Mesenteric fat pad (tissue), 1 donor: ENCODE results near the gene THSD7A. TPM values are rescaled to one million over a fixed set of nuclear protein-coding genes. Genes with fewer than 3 reads are reported as not detected.

Source experiments
- DNase-seq: peaks from one replicate; pipeline ENCODE4 v3.0.0-alpha.2; 2020; ENCODE audit warnings: low spot score
- total RNA-seq: library from RNA; stranded (reverse); fragmentation: NEBNext Ultra II Directional; extraction: Animal tissue kit (Norgen Biotek cat#: 25700); gene quantifications from one replicate; pipeline ENCODE4 v1.2.1, GENCODE V29; 2021
- donor health status: DM: yes; HTN: yes; CAD: no.

The THSD7A gene
- total RNA-seq, 1 donor from 2014 or later = 6.0 TPM

DNA sequence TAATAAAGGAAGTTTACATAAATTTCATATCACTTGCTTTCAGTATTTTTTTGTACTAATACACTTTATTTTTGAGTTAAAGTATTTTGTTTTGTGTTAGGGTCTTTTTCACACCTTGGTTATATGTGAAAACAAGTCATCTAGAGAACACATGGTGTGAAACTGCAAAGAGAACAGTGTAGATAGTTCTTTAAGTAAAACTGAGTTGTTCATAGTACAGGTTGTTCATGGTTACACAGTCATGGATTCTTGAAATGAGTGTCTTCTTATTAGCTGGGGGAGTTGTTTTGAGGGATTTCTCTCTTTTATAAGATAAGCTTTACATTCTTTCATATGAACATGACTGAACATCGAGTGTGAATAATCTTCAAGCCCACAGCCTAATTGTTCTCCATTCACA, 244.2 kb downstream of the THSD7A start:
- DNase-seq = no peak

DNA sequence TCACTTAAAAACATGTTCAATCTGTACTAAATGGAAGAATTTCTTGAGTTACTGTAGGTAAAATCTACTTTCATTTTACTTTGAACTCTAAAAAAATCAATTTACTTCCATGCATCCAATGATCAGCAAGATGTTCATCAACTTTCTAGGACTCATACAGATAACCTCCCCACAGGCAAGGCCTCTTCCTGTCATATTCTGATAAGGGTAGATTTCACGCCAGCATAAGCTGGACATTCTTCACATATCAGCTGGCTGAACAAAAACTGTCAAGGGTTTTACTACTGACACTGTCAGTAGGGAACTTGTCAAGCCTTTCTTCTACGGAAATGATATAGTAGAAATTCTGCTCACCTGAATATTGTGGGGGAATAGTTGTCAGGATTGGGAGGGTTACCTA, 244.9 kb downstream of the THSD7A start:
- no peak for DNase-seq

DNA sequence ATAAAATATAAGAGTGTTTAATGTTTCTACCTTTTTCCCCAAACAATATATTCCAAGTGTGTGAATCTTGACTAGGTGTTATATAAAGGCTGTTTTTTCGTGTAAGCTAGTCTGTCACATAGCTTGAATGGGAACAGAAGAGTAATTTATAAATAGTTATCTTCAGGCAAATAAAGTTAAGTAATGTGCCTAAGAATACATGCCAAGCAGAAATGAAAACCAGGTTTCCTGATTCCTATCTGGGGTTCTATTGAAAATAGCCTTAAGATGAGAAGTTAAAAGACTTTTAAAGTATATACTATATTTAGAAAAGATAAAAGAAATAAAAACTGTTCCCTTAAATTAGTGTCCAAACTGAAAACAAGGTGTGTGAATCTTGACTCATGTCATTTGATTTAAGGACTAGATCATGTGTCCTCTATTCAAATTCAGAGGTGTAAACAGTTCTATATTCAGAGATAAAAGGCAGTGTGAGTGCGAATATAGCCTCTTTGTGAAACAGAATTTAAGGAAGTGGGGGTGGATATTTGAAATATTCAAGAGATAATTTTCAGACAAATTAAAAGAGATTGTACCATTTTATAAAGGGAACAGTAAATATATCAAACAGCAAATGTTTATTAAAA, 247.5 kb downstream of the THSD7A start:
- DNase-seq = no peak

GRCh38 chr7:11579141-11579540, 252.9 kb downstream of the THSD7A start:
- DNase-seq = no peak

DNA sequence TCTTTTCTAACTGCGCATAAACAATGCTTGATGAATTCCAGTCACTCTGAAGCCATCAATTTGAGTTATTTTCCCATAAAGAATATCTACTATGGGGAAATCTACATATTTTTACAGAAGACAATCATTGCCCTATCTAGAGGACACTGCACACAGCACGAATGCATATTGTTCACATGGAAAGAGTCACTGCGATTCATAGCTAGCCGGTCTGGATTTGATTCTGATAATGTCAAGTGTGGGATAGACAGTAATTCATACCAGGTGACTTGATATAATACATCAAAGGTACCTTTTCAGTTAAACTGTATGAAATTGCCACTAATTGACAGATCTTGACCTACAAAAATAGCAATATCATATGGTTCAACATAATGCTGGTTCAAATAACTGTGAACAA, 255.7 kb downstream of the THSD7A start:
- DNase-seq = no peak

- no peak for DNase-seq
Observed at GRCh38 chr7:11573128-11573750, 258.8 kb downstream of the THSD7A start.

- no peak for DNase-seq
Observed at GRCh38 chr7:11570922-11571550, 261.0 kb downstream of the THSD7A start.

- no peak for DNase-seq
Observed at GRCh38 chr7:11570205-11570604, 261.8 kb downstream of the THSD7A start.

GRCh38 chr7:11567571-11567970, 264.4 kb downstream of the THSD7A start:
- DNase-seq = no peak

DNA sequence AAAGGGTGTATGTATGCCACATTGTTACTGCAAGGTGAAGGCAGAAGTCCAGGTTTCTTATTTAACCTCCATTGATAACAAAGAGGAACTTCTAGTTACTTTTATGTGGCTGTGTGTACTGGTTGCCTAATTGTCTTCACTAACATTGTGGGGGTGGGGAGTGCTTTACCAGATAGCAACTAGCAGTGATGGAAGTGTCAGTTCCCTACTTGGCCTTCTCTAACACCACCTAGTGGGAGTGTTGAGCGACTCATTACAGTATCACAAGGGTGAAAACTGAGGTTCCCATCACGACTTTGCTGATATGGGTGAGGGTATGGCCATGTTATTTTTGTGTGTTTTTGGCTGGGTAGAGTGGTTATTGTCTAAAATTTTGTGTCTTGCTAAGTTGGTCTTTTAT, 274.4 kb downstream of the THSD7A start:
- DNase-seq = no peak

DNA sequence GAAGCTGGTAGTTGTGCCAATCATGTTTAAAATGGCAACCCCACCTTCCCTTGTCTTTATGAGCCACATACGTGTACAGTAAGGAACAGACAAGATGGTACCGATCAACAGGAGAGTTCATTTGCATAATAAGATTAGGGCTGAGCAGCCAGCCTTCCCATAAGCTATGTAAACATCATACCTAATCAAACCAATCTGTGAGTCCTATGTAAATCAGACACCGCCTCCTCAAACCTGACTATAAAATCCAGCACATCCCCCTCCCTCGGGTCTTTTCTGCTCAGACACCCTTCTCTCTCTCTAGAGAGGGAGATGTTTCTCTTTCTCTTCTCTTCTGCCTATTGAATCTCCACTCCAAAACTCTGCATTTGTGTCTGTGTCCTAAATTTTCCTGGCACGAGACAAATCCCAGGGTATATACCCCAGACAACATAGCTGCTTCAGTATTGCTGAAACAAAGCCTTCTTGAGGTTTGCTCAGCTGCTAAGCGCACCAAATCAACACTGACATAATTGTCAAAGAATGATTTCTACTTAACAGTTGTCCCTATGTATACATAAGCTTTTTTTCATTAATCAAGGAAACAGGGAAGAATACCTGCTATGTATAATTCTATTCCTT, 279.2 kb downstream of the THSD7A start:
- DNase-seq = no peak

- no peak for DNase-seq
Observed at GRCh38 chr7:11551470-11551869, 280.5 kb downstream of the THSD7A start.

DNA sequence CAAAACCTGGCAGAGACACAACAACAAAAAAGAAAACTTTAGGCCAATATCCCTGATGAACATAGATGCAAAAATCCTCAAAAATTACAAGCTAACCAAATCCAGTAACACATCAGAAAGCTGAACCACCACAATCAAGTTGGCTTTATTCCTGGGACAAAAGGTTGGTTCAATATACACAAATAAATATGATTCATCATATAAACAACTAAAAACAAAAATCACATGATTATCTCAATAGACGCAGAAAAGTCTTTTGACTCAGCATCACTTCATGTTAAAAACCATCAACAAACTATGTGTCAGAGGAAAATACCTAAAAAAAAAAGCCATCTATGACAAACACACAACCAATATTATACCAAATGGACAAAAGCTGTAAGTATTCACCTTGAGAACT, 283.5 kb downstream of the THSD7A start:
- no peak for DNase-seq

GRCh38 chr7:11541330-11541729, 290.7 kb downstream of the THSD7A start:
- no peak for DNase-seq

GRCh38 chr7:11540271-11540761, 291.7 kb downstream of the THSD7A start:
- no peak for DNase-seq

DNA sequence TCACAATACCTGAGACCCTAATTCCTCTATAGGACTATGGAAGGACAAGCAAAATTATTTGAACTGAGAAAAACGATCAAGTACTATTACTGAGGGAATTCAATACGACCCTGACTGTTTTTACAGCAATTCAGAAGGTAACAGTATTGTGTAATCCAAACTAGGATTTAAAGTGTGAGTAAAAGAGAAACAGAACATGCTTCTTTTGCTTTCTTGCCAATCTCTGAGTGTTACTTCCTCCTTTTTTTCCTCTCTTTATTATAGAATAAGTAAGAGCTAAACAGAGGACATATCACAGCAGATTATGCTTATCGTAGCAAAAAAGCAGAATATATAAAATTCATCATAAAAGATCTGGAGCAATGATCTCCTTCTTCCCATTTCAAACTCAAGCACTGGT, 292.1 kb downstream of the THSD7A start:
- no peak for DNase-seq

DNA sequence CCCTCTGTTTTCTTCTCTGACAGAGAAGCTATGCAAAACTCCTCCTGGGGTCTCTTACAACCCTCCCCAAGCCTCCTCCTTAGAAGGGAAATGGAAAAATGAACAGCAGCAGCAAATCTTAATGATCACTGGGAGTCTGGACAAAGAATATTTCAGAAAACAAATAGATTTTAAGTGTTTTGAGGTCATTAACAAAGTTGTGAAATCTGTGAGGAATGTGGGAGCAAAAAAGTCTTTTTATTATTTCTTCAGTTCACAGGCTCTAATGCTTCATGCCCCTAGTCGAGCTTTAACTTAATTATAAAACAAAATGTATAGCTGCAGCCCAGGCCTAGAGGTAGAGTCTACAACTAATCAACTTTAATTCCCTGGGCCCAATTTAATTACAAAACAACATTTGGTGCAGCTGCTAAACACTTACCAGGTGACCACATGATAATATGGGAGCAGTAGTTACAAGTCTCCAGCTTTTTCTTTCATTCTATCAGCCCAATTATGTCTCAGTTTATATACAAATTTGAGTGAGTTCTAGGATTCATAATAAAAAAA, 293.2 kb downstream of the THSD7A start:
- DNase-seq = no peak

DNA sequence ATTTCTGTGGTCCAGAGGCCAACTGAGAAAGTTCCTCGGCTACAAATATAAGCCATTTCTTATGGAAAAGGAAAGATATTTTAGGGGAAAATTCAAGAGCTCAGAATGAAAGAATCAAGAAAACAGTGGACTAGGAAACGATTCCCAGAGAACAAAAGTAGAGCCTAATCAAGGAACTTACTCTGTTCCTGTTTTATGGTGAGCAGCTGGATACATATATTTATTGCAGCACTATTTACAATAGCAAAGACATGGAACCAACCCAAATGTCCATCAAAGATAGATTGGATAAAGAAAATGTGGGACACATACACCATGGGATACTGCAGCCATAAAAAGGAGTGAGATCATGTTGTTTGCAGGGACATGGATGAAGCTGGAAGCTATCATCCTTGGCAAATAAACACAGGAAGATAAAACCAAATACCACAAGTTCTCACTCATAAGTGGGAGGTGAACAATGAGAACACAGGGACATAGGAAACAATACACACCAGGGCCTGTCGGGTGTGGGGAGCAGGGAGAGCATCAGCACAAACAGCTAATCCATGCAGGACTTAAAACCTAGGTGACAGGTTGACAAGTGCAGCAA, 298.7 kb downstream of the THSD7A start:
- no peak for DNase-seq

- no peak for DNase-seq
Observed at GRCh38 chr7:11529382-11529781, 302.6 kb downstream of the THSD7A start.

GRCh38 chr7:11527707-11528106, 304.3 kb downstream of the THSD7A start:
- DNase-seq = no peak
